ENCODE measurements around the gene CST9. TPM values are rescaled to one million over a fixed set of nuclear protein-coding genes. Genes with fewer than 3 reads are reported as not detected.

CST9 gene
- total and polyA plus RNA-seq, 2 of the 13 experiments (the other 11 are each of a cell fraction or from before 2014, with no cell fraction given) = 0.07 TPM; not detected in 1

DNA sequence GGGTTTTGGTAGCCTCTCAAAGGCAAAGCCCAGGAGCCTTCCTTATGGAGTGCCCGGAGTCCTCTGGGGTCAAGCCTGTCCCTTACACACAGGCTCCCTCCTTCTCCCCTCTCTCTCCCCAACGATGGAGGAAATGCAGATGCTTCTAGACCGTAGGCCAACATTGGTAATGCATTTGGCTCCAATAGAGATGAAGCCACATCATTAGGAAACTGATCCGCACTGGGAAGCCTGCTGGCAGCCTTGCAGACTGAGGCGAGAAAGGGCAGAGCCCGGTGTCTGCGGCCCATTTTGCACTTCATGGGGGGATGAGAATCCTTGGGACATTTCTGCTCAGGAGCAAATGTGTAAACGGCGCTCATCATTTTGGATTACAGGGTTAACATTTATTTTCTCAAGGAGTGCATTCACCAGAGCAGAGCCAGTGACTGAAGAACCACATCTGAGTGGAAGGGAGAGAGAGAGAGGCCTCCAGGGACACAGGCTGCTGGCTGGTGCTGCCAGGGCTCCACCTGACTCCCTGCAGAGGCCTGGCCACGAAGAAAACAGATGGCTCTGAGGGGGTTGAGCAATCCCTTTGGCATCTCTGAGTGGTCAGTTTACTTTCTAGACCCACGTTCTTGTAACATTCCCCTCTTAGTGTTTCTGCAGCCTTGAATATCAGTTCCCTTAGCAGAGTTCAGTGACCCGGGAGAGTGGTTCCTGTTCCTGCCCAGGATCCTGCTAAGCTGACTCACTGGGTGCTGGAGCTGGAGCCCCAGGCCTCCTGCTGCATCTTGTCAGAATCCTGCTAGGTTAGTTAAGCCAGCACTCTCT, 36.4 kb upstream of the CST9 start (continued):
- TF ChIP-seq CBX2 (IDR thresholded peaks at IDR 0.05; ENCODE audit: low read depth, low read length) (no peak), CBX2 (CRISPR knock-in tag; IDR thresholded peaks at IDR 0.05; ENCODE audit: low read depth) (peak; percentile 58; the same call in 1 of the 2 replicates), SALL2 (CRISPR knock-in tag; IDR thresholded peaks at IDR 0.05) (no peak), MTA1 (CRISPR knock-in tag; IDR thresholded peaks at IDR 0.05; ENCODE audit: borderline replicate concordance) (no peak), WIZ (CRISPR knock-in tag; IDR thresholded peaks at IDR 0.05) (no peak), ZNF777 (CRISPR knock-in tag; IDR thresholded peaks at IDR 0.05) (no peak), GATA4 (IDR thresholded peaks at IDR 0.05; ENCODE audit: borderline replicate concordance, low read depth) (no peak), ZBTB3 (CRISPR knock-in tag; IDR thresholded peaks at IDR 0.05; ENCODE audit: borderline replicate concordance, low read depth) (no peak), NCOA5 (CRISPR knock-in tag; IDR thresholded peaks at IDR 0.05) (no peak), ZSCAN25 (CRISPR knock-in tag; IDR thresholded peaks at IDR 0.05) (peak; percentile 47; the same call in 1 of the 2 replicates), ZNF530 (CRISPR knock-in tag; IDR thresholded peaks at IDR 0.05; ENCODE audit: low read depth) (no peak), ZNF792 (CRISPR knock-in tag; IDR thresholded peaks at IDR 0.05) (no peak), AGO2 (optimal IDR thresholded peaks at IDR 0.05; ENCODE audit: low read depth, low read length) (no peak)
- TF ChIP-seq, protein P1, sequence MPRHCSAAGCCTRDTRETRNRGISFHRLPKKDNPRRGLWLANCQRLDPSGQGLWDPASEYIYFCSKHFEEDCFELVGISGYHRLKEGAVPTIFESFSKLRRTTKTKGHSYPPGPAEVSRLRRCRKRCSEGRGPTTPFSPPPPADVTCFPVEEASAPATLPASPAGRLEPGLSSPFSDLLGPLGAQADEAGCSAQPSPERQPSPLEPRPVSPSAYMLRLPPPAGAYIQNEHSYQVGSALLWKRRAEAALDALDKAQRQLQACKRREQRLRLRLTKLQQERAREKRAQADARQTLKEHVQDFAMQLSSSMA (CRISPR knock-in tag; IDR thresholded peaks at IDR 0.05) = 0 out of 2 replicates have a peak, but pooled peaks have one; percentile 25
- TF ChIP-seq, protein P2, sequence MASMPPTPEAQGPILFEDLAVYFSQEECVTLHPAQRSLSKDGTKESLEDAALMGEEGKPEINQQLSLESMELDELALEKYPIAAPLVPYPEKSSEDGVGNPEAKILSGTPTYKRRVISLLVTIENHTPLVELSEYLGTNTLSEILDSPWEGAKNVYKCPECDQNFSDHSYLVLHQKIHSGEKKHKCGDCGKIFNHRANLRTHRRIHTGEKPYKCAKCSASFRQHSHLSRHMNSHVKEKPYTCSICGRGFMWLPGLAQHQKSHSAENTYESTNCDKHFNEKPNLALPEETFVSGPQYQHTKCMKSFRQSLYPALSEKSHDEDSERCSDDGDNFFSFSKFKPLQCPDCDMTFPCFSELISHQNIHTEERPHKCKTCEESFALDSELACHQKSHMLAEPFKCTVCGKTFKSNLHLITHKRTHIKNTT (CRISPR knock-in tag; IDR thresholded peaks at IDR 0.05) = no peak
- TF ChIP-seq, protein P3, sequence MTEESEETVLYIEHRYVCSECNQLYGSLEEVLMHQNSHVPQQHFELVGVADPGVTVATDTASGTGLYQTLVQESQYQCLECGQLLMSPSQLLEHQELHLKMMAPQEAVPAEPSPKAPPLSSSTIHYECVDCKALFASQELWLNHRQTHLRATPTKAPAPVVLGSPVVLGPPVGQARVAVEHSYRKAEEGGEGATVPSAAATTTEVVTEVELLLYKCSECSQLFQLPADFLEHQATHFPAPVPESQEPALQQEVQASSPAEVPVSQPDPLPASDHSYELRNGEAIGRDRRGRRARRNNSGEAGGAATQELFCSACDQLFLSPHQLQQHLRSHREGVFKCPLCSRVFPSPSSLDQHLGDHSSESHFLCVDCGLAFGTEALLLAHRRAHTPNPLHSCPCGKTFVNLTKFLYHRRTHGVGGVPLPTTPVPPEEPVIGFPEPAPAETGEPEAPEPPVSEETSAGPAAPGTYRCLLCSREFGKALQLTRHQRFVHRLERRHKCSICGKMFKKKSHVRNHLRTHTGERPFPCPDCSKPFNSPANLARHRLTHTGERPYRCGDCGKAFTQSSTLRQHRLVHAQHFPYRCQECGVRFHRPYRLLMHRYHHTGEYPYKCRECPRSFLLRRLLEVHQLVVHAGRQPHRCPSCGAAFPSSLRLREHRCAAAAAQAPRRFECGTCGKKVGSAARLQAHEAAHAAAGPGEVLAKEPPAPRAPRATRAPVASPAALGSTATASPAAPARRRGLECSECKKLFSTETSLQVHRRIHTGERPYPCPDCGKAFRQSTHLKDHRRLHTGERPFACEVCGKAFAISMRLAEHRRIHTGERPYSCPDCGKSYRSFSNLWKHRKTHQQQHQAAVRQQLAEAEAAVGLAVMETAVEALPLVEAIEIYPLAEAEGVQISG (CRISPR knock-in tag; IDR thresholded peaks at IDR 0.05) = peak; percentile 19; the same call in 1 of the 2 replicates
- TF ChIP-seq, protein P4, sequence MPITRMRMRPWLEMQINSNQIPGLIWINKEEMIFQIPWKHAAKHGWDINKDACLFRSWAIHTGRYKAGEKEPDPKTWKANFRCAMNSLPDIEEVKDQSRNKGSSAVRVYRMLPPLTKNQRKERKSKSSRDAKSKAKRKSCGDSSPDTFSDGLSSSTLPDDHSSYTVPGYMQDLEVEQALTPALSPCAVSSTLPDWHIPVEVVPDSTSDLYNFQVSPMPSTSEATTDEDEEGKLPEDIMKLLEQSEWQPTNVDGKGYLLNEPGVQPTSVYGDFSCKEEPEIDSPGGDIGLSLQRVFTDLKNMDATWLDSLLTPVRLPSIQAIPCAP (CRISPR knock-in tag; IDR thresholded peaks at IDR 0.05; ENCODE audit: low read depth) = no peak
- TF ChIP-seq, protein P5, sequence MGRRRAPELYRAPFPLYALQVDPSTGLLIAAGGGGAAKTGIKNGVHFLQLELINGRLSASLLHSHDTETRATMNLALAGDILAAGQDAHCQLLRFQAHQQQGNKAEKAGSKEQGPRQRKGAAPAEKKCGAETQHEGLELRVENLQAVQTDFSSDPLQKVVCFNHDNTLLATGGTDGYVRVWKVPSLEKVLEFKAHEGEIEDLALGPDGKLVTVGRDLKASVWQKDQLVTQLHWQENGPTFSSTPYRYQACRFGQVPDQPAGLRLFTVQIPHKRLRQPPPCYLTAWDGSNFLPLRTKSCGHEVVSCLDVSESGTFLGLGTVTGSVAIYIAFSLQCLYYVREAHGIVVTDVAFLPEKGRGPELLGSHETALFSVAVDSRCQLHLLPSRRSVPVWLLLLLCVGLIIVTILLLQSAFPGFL (CRISPR knock-in tag; IDR thresholded peaks at IDR 0.05) = no peak
- TF ChIP-seq, protein P6, sequence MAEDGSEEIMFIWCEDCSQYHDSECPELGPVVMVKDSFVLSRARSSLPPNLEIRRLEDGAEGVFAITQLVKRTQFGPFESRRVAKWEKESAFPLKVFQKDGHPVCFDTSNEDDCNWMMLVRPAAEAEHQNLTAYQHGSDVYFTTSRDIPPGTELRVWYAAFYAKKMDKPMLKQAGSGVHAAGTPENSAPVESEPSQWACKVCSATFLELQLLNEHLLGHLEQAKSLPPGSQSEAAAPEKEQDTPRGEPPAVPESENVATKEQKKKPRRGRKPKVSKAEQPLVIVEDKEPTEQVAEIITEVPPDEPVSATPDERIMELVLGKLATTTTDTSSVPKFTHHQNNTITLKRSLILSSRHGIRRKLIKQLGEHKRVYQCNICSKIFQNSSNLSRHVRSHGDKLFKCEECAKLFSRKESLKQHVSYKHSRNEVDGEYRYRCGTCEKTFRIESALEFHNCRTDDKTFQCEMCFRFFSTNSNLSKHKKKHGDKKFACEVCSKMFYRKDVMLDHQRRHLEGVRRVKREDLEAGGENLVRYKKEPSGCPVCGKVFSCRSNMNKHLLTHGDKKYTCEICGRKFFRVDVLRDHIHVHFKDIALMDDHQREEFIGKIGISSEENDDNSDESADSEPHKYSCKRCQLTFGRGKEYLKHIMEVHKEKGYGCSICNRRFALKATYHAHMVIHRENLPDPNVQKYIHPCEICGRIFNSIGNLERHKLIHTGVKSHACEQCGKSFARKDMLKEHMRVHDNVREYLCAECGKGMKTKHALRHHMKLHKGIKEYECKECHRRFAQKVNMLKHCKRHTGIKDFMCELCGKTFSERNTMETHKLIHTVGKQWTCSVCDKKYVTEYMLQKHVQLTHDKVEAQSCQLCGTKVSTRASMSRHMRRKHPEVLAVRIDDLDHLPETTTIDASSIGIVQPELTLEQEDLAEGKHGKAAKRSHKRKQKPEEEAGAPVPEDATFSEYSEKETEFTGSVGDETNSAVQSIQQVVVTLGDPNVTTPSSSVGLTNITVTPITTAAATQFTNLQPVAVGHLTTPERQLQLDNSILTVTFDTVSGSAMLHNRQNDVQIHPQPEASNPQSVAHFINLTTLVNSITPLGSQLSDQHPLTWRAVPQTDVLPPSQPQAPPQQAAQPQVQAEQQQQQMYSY (CRISPR knock-in tag; IDR thresholded peaks at IDR 0.05) = no peak

All from HepG2 (cell line).